Activated naive CD4-positive, alpha-beta T cell treated with anti-CD3 and anti-CD28 coated beads, Interleukin-2, amount 50 U/mL, for 72 hours (primary cell): ENCODE results near the gene PMM1. TPM values are rescaled to one million over a fixed set of nuclear protein-coding genes. Genes with fewer than 3 reads are reported as not detected.
"Not testable (repeated sequence)": the region's sequence is repeated elsewhere in the genome, so short reads cannot be mapped to it uniquely, and the experiment has no call there.

Experiments used
- ATAC-seq, 2 donors: fragments of 150-1000 bp; cut with Tn5 transposase; 2 replicates each; pipeline ENCODE4 v1.10.0; 2021; ENCODE audit warnings: mild to moderate bottlenecking in 2 of 2, moderate library complexity in 2 of 2
- DNase-seq, 2 donors: peaks; one replicate each; pipeline ENCODE4 v3.0.0; 2021 to 2022; ENCODE audit warnings: low spot score in 2 of 2
- H3K27ac Mint-ChIP-seq, 2 donors: one replicate each; pipeline ENCODE4 v1.8.0; 2022; ENCODE audit warnings: mild to moderate bottlenecking in 2 of 2, mixed read lengths in 2 of 2
- H3K36me3 Mint-ChIP-seq, 2 donors: one replicate each; pipeline ENCODE4 v1.8.0; 2022; ENCODE audit warnings: mixed read lengths in 2 of 2
- H3K9me3 Mint-ChIP-seq, 2 donors: one replicate each; pipeline ENCODE4 v1.8.0; 2022; ENCODE audit warnings: mixed read lengths in 2 of 2
- total RNA-seq, 2 donors: library from RNA; stranded (reverse); gene quantifications; one replicate each; pipeline ENCODE4 v1.2.3, GENCODE V29; 2022

Gene PMM1
- total RNA-seq, result 10 to 100 TPM; 43.4 to 49.9 TPM

DNA sequence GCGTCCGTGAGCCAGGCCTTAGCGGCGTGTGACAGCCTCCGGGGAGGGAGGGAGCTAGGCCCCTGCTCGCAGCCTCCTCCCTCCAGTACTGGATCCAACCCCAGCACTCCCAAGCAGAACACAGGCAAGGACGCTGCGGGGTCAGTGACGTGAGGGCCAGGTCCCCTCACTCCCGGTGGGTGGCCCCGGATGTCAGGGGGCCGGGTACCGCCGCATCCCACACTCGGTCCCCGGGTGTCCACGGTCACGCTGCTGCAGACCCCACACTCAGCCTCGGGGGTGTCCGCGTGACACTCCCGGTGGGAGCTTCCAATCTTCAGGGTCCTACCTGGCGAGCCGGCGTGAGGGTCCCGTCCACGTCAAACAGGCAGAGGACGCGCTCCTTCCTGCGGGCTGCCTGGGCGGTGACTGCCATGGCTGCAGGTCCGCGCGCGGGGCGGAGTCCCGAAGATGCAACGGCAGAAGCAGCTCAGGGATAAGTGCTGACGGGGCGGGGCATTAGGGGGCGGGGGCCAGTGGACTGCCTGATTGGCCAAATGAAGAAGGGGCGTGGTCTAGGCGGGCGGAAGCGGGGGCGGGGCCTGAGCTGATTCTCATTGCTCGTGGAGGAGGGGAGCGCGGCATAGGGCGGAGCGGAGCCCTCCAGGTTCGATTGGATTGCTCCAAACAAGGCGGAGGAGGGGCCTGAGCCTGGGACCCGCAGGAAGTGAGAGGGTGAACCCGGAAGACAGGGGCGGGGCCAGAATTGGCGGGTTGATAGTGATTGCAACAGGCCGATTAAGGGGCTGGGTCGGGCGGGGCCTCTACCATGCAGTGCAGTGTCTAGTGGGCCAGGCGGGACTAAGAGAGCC is at the start of gene PMM1:
Gene PMM1 (minus strand): TSS at position 450 of the 851 bp plus-strand sequence. CDS start 35 bp downstream, at position 415.
- DNase-seq (peak; percentile 100), ATAC-seq (peak; percentile 98)
- H3K36me3 Mint-ChIP-seq, result peaks cover 6 to 7% of the 10 kb centered on the region in 2 donors
- H3K27ac Mint-ChIP-seq, result peak within 1 kb of the TSS; percentile 94 to 95
- H3K9me3 Mint-ChIP-seq, result no peaks in the 10 kb centered on the region

DNA sequence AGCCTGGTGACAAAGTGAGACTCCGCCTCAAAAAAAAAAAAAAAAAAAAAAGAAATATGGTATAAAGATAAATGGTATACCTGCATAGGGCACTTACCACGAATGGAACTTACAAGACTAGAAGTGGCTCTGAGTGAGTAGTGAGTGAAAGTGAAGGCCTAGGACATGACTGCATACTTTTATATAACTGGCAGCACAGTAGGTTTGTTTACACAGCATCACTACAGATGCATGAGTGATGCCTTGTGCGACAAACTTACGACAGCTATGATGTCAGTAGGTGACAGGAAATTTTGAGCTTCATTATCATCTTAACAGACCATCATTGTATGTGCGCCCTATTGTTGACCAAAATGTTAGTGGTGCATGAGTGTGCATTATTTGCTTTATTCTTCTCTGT is 49.1 kb upstream of the PMM1 start:
- ATAC-seq, result no peak
- DNase-seq, result no peak
- H3K27ac Mint-ChIP-seq, result no peak overlapping the region
- H3K9me3 Mint-ChIP-seq, result no peaks in the 10 kb centered on the region
- H3K36me3 Mint-ChIP-seq, result peaks cover 7 to 27% of the 10 kb centered on the region in 2 donors

DNA sequence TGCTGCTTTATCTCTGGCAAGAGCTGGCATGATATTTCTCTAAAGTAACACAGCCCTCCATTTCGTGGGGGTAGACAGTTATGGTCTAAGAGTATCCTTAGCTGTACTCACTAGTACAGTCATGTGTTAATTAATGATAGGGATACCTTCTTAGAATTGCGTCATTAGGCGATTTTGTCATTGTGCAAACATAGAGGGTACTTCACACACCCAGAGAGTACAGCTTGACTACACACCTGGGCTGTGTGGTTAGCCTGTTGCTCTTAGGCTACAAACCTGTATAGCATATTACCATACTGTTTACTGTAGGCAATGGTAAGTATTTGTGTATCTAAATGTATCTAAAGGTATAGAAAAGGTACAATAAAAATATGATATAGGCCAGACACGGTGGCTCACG is 48.5 kb upstream of the PMM1 start:
- no peak for ATAC-seq
- no peak for DNase-seq
- Mint-ChIP-seq H3K36me3 (peaks cover 7 to 27% of the 10 kb centered on the region in 2 donors), H3K27ac (peak overlapping the region in 1 of 2 donors; percentile 29), H3K9me3 (no peaks in the 10 kb centered on the region)

- peak overlapping the region in 1 of 2 donors; percentile 29 for H3K27ac Mint-ChIP-seq
- ATAC-seq, DNase-seq, H3K9me3 Mint-ChIP-seq: not testable (repeated sequence)
- peaks cover 7 to 22% of the 10 kb centered on the region in 2 donors for H3K36me3 Mint-ChIP-seq
Measured at GRCh38 chr22:41637623-41638022, 48.0 kb upstream of the PMM1 start.

GRCh38 chr22:41636467-41636866 is 46.8 kb upstream of the PMM1 start:
- no peak overlapping the region for H3K27ac Mint-ChIP-seq
- ATAC-seq, result peak in 1 of 2 donors; percentile 26
- peaks cover 0 to 11% of the 10 kb centered on the region in 2 donors for H3K36me3 Mint-ChIP-seq
- H3K9me3 Mint-ChIP-seq, result no peaks in the 10 kb centered on the region
- no peak for DNase-seq

GRCh38 chr22:41634610-41635009 is 45.0 kb upstream of the PMM1 start:
- not testable (repeated sequence) for ATAC-seq, DNase-seq, H3K9me3 Mint-ChIP-seq
- Mint-ChIP-seq H3K27ac (peak overlapping the region in 1 of 2 donors; percentile 55), H3K36me3 (peaks cover 0 to 16% of the 10 kb centered on the region in 2 donors)

GRCh38 chr22:41631615-41632014 is 42.0 kb upstream of the PMM1 start:
- H3K9me3 Mint-ChIP-seq, H3K27ac Mint-ChIP-seq, ATAC-seq, DNase-seq: not testable (repeated sequence)
- peaks cover 12 to 38% of the 10 kb centered on the region in 2 donors for H3K36me3 Mint-ChIP-seq

GRCh38 chr22:41631115-41631514 is 41.5 kb upstream of the PMM1 start:
- H3K9me3 Mint-ChIP-seq, ATAC-seq, DNase-seq, H3K27ac Mint-ChIP-seq: not testable (repeated sequence)
- peaks cover 12 to 34% of the 10 kb centered on the region in 2 donors for H3K36me3 Mint-ChIP-seq

DNA sequence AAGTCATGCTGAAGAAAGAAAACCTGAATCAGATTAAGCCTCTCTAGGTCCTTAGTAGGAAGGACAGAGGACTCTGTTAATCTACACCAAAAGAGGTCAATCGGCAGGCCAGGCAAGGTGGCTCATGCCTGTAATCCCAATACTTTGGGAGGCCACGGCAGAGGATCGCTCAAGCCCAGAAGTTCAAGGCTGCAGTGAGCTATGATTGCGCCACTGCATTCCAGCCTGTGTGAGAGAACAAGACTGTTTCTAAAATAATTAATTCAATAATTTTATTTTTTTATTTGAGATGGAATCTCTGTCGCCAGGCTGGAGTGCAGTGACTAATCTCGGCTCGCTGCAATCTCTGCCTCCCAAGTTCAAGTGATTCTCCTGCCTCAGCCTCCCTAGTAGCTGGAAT is 35.9 kb upstream of the PMM1 start:
- no peaks in the 10 kb centered on the region for H3K9me3 Mint-ChIP-seq
- DNase-seq (no peak), ATAC-seq (no peak)
- no peak overlapping the region for H3K27ac Mint-ChIP-seq
- peaks cover 25 to 45% of the 10 kb centered on the region in 2 donors for H3K36me3 Mint-ChIP-seq

DNA sequence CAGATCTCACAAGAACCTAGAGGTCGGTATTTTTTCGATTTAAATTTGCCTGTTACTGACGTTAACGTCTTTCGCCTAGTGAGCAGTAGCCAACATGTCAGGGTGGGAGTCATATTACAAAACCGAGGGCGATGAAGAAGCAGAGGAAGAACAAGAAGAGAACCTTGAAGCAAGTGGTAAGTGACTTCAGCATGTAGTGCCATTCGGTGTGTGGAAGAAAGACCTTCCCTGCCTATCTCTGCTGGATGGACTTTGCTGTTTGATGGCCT is 32.2 kb upstream of the PMM1 start:
- Mint-ChIP-seq H3K9me3 (no peaks in the 10 kb centered on the region), H3K27ac (peak overlapping the region; percentile 97 to 100), H3K36me3 (peaks cover 20 to 30% of the 10 kb centered on the region in 2 donors)
- ATAC-seq, result no peak
- DNase-seq, result no peak

GRCh38 chr22:41621099-41621910 is 31.7 kb upstream of the PMM1 start, which contains the start of gene XRCC6:
Gene XRCC6, plus strand, starts transcription at chr22:41621295. Its CDS starts 710 bp downstream, at chr22:41622005.
- H3K27ac Mint-ChIP-seq, result peak within 1 kb of the TSS; percentile 97 to 100
- H3K36me3 Mint-ChIP-seq, result peaks cover 20 to 30% of the 10 kb centered on the region in 2 donors
- peak; percentile 93 to 94 for ATAC-seq
- peak; percentile 99 to 100 for DNase-seq
- no peaks in the 10 kb centered on the region for H3K9me3 Mint-ChIP-seq

DNA sequence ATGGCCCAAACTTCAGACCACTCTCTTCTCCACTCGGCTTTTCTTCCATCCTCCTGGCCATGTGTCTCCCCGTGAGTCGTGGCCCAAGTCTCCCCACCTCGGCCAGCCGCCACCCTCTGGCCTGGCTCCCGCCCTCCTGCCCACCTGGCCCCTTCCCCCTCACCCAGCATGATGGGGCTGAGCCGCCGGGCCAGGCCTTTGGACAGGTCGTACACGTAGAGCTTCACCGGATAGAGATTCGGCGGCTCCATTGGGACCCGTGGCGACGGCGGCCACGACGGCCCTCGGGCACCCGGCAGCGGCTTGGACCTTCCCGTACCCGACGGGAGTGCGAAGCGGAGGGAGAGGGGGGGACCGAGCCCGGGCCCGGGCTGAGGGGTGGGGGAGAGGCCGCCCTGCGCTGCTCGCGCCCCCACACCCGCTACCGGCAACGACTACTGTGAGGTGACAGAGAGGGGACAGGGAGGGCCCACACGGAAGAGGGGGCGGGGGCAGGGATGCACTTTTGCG is 31.0 kb upstream of the PMM1 start, which contains the start of gene DESI1:
Gene DESI1 (minus strand): TSS at position 455 of the 510 bp plus-strand sequence. CDS start 204 bp downstream, at position 251.
- Mint-ChIP-seq H3K36me3 (peaks cover 20 to 30% of the 10 kb centered on the region in 2 donors), H3K9me3 (no peaks in the 10 kb centered on the region), H3K27ac (peak within 1 kb of the TSS; percentile 97 to 100)
- DNase-seq (no peak), ATAC-seq (peak; percentile 43 to 87)

- peaks cover 20 to 30% of the 10 kb centered on the region in 2 donors for H3K36me3 Mint-ChIP-seq
- ATAC-seq, result peak; percentile 20 to 22
Measured at GRCh38 chr22:41619979-41620588, 30.4 kb upstream of the PMM1 start.

GRCh38 chr22:41613456-41613855 is 23.8 kb upstream of the PMM1 start:
- DNase-seq (no peak), ATAC-seq (no peak)
- Mint-ChIP-seq H3K27ac (no peak overlapping the region), H3K9me3 (no peaks in the 10 kb centered on the region), H3K36me3 (peaks cover 0 to 11% of the 10 kb centered on the region in 2 donors)

More at GRCh38 chr22:41619979-41620588, 30.4 kb upstream of the PMM1 start:
- H3K27ac Mint-ChIP-seq, result peak overlapping the region; percentile 97 to 100
- no peaks in the 10 kb centered on the region for H3K9me3 Mint-ChIP-seq
- DNase-seq, result peak in 1 of 2 donors; percentile 59

- ATAC-seq, result no peak
- Mint-ChIP-seq H3K27ac (peak overlapping the region in 1 of 2 donors; percentile 22), H3K9me3 (no peaks in the 10 kb centered on the region), H3K36me3 (peaks cover 0 to 6% of the 10 kb centered on the region in 2 donors)
- no peak for DNase-seq
Measured at GRCh38 chr22:41612603-41613306, 23.1 kb upstream of the PMM1 start.

DNA sequence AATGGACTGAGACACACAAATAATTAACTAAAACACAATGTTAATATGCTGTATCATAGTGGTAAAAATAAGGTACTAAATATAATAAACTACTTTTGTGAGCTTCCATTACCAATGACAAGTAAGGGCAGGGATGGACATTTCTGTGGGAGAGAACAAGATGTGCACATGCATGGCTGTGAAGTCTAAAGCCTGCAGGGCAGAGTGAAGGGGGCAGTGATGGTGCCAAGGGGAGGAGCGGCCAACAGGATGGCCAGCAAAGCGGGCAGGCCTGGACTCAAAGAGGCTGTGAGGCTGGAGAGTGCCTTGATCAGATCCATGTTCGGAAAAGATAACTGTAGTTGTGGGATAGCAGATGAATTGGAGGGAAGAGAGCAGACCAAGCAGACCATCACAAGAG is 18.7 kb upstream of the PMM1 start:
- ATAC-seq, result no peak
- no peaks in the 10 kb centered on the region for H3K9me3 Mint-ChIP-seq
- DNase-seq, result no peak
- peaks cover 15 to 37% of the 10 kb centered on the region in 2 donors for H3K36me3 Mint-ChIP-seq
- H3K27ac Mint-ChIP-seq, result no peak overlapping the region
